NT2/D1 (cell line): ENCODE data around the gene CAPZB.

Experiments used
- SUZ12 ChIP-seq: IDR thresholded peaks from 2 replicates; pipeline ENCODE4 v1.6.1; 2011; ENCODE audit not compliant: insufficient read length, insufficient read depth; ENCODE audit errors: extremely low read depth
- YY1 ChIP-seq: IDR thresholded peaks from 2 replicates; pipeline ENCODE4 v1.6.1; 2011; ENCODE audit not compliant: insufficient read length, insufficient read depth
- ZNF274 ChIP-seq: IDR thresholded peaks from 2 replicates; pipeline ENCODE4 v1.6.1; 2011; ENCODE audit warnings: mild to moderate bottlenecking, low read depth, low read length

DNA sequence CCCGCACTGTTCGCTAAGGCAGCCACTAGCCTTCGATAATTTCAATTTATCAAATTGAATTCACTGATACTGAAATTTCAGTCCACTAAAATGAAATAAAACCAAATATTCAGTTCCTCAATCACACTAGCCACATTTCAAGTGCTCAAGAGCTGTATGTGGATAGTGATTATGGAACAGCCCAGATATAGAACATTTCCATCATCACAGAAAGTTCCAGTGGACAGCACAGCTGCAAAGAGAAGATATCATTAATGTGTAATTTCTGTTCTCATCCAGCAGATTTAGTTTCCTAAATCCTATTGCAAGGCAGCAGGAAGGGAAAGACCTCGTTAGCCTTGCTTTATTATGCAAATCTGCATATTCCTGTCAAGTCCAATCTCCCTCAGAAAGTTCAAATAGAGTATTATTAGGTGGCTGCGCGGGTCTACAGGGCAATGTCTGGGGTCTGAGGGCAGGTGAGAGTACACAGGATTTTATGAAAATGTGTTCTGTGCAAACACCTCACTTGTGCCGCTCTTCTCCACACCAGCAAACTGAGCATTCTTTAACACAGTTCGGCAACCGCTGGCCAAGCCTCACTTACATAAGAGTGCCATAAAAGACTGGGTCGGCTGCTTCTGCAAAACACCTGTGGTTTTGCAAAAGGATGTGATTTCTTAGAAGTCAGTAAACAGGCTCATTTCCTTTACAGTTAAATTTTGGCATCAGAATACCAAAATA is 22.4 kb downstream of the CAPZB start:
- TF ChIP-seq YY1 (no peak), ZNF274 (no peak), SUZ12 (no peak)
